ENCODE measurements around the gene CASQ2. TPM values are rescaled to one million over a fixed set of nuclear protein-coding genes. Genes with fewer than 3 reads are reported as not detected.

The CASQ2 gene
- total and polyA plus RNA-seq, 2 of the 4 experiments (the other 2 are of a cell fraction): not detected

GRCh38 chr1:115687744-115688143 is 80.8 kb downstream of the CASQ2 start:
- in situ Hi-C loops (cut with MboI; ENCODE audit: low sequenced_read_pairs) (no loop called here), intact Hi-C loops (cut with micrococcal nuclease) (no loop called here), dilution Hi-C loops (cut with HindIII; ENCODE audit: low sequenced_read_pairs, unreplicated experiment) (no loop called here)
- Histone ChIP-seq H2AFZ (replicated peaks; ENCODE audit: low read length, poor library complexity) (no peak overlapping the region), H2BK5ac (ENCODE audit: low read depth, low read length, poor library complexity, severe bottlenecking) (no peak overlapping the region), H3K23ac (ENCODE audit: low read depth, low read length) (no peak overlapping the region), H3K27me3 (ENCODE audit: control insufficient read depth, insufficient read depth, low read length) (no peaks in the 10 kb centered on the region), H3K4me3 (ENCODE audit: insufficient read depth, low read depth, low read length) (no peak overlapping the region), H3K9me1 (ENCODE audit: insufficient read depth, low read length) (peaks cover 5% of the 10 kb centered on the region; the same call in 1 of the 2 replicates), H3K4me1 (ENCODE audit: control insufficient read depth, insufficient read depth, low read length) (no peaks in the 10 kb centered on the region), H3K36me3 (ENCODE audit: control insufficient read depth, insufficient read depth, low read length) (peaks cover 31% of the 10 kb centered on the region), H3K4ac (ENCODE audit: low read depth, low read length) (no peak overlapping the region), H3K9ac (ENCODE audit: low read depth, low read length) (no peak overlapping the region), H2AK5ac (ENCODE audit: low read depth, low read length) (no peak overlapping the region), H3K79me1 (ENCODE audit: low read depth in 1 of 2, low read length in 2 of 2) (no peaks in the 10 kb centered on the region), H3K4me2 (ENCODE audit: low read depth, low read length) (no peak overlapping the region), H4K91ac (ENCODE audit: insufficient read depth, low read depth, low read length) (no peak overlapping the region), H3K14ac (replicated peaks; ENCODE audit: low read depth, low read length) (no peak overlapping the region), H2BK120ac (ENCODE audit: low read depth, low read length) (no peak overlapping the region), H4K20me1 (ENCODE audit: insufficient read depth, low read length) (no peaks in the 10 kb centered on the region), H2BK20ac (ENCODE audit: low read depth, low read length) (no peak overlapping the region), H2AK9ac (replicated peaks; ENCODE audit: low read depth, low read length, poor library complexity) (no peak overlapping the region), H4K5ac (ENCODE audit: low read depth, low read length) (no peak overlapping the region), H4K8ac (ENCODE audit: low read depth in 2 of 2, low read length in 2 of 2) (no peak overlapping the region), H3K18ac (ENCODE audit: low read depth, low read length) (no peak overlapping the region), H3K9me3 (ENCODE audit: control insufficient read depth, insufficient read depth, low read length) (no peaks in the 10 kb centered on the region), H2BK15ac (ENCODE audit: low read depth, low read length) (no peak overlapping the region), H3K56ac (ENCODE audit: extremely low read depth, insufficient read depth, low read length) (no peak overlapping the region), H3K27ac (ENCODE audit: insufficient read depth, low read length) (no peak overlapping the region)
- no peak for DNase-seq
- BruUV-seq (replicated peaks): no TSS peak
- no peak for TF ChIP-seq CEBPB (IDR thresholded peaks at IDR 0.05; ENCODE audit: low read depth, low read length)
- no peak for TF ChIP-seq BHLHE40 (IDR thresholded peaks at IDR 0.05; ENCODE audit: low read depth, low read length)
- TF ChIP-seq SMC3 (IDR thresholded peaks at IDR 0.05; ENCODE audit: low read depth, low read length): no peak
- TF ChIP-seq RFX5 (IDR thresholded peaks at IDR 0.05; ENCODE audit: low read depth, low read length): no peak
- no peak for TF ChIP-seq MAZ (IDR thresholded peaks at IDR 0.05; ENCODE audit: borderline replicate concordance, low read depth, low read length)
- no peak for TF ChIP-seq POLR2A (IDR thresholded peaks at IDR 0.05; ENCODE audit: low read depth, low read length)
- ATAC-seq (ENCODE audit: low read depth): no peak
- POLR2A ChIA-PET (ENCODE audit: unreplicated experiment): no interaction called here
- CTCF ChIA-PET: no interaction called here
- WGBS, 2 experiments (ENCODE audit: extremely low coverage in 2 of 2, insufficient read length in 1 of 2): no CpG with 5 or more reads among the region's 3 CpGs

All from IMR-90 (cell line).